OCI-LY7 (cell line): Measurements from ENCODE around the gene CD300A.

Experiments used
- CTCF ChIP-seq: fragments of 200-600 bp; sonication (generic); conservative IDR thresholded peaks from 2 replicates; pipeline ENCODE4 v1.5.1; 2014; ENCODE audit warnings: mild to moderate bottlenecking, antibody characterized with exemption, low read length, moderate library complexity, mixed read lengths
- EZH2phosphoT487 ChIP-seq: fragments of 200-600 bp; sonication (generic); IDR thresholded peaks from 2 replicates; pipeline ENCODE4 v1.6.1; 2018; ENCODE audit warnings: low read depth, borderline replicate concordance, mild to moderate bottlenecking, mixed run types, antibody characterized with exemption, low read length, moderate library complexity, mixed read lengths

GRCh38 chr17:74528491-74529199 is 62.2 kb downstream of the CD300A start:
- no peak for TF ChIP-seq CTCF
- no peak for TF ChIP-seq EZH2phosphoT487
